SK-MEL-5 (cell line): Measurements from ENCODE around the gene CFAP61. TPM values are rescaled to one million over a fixed set of nuclear protein-coding genes. Genes with fewer than 3 reads are reported as not detected.

Source experiments
- DNase-seq: peaks from one replicate; pipeline ENCODE4 v3.0.0-alpha.2; 2016; ENCODE audit warnings: low read depth, low spot score
- in situ Hi-C: cut with HindIII; loops from 2 replicates; pipeline ENCODE4 v1.10.0; 2016; ENCODE audit warnings: low sequenced_read_pairs, high pct_unique_total_duplicates, low pct_unique_long_range_greater_than_20kb
- total RNA-seq: library from RNA; depleted of rRNA; stranded (reverse); fragments of >200 nt; shearing (Covaris generic); gene quantifications from 2 replicates; pipeline ENCODE4 v1.2.3, GENCODE V29; 2014

Gene CFAP61
- total RNA-seq, 1 experiment from 2014 or later, result 39.3 TPM

DNA sequence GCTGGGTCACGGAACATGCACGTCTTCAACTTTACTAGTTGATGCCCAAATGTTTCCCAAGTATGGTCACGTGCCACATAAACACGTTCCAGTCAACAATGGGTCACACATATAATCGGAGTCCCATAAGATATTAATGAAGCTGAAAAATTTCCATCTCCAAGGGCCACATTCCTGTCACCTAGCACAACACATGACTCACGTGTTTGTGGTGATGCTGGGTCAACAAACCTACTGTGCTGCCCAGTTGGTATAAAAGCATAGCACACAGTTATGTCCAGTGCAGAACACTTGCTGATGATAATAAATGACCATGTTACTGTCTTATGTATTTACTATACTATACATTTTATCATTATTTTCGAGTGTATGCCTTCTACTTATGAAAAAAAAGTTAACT, 247.6 kb downstream of the CFAP61 start:
- DNase-seq, result no peak
- in situ Hi-C loops, result no loop called here

DNA sequence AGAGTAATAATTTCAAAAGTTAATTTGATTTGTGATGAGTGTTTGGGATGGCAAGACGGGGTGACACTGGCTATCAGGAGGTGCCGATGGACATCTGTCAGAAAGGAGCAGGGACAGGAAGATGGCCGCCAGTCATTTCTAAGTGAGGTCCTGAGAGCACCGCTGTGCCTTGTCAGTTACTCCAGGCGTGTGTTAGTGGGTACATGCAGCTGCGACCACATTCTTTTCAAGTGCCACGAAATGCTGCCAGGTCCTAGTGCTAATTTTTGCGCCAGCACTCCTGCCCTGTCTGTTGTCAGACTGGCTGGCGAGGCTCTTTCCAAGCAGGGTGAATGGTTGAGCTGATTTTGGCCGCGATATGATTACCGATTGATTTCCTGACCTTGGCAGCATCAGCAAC, 251.0 kb downstream of the CFAP61 start:
- no peak for DNase-seq
- in situ Hi-C loops, result no loop called here

DNA sequence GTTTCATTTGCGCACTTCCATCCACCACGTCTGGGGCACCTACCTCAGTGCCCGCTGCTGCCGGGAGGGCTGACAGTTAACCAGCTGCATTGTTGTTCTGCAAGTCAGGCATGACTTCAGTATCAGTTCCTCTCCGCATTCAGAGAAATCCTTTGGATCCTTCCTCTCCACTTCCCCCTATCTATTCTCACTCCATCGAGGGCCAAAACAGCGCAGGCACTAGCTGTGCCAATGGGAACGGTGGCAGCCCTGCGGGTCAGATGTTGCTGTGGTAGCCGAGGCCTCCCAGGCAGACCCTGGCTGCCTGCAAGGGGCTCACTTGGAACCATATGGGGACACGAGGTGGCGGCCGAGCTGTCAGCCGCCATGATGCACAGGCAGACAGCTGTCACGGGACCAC, 251.4 kb downstream of the CFAP61 start:
- no peak for DNase-seq
- in situ Hi-C loops, result no loop called here

DNA sequence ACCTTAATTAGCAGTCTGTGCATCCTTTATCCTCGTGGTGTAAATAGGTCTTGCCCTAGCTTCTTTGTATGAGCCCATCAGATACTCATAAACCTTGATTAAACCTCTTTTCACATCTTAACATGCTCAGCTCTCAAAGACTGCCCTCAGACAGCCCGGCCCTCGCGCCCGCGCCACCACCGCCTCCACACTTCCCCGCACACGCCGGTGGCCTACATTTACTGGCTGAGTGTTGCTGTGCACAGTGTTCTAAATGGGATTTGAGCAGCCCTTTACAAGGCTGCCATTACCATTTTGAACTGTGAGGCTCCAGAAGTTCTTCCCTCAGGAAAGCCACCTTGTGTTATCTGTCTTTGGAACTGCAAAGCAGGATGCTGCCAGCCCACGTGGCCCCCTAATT, 252.6 kb downstream of the CFAP61 start:
- in situ Hi-C loops, result no loop called here
- no peak for DNase-seq

DNA sequence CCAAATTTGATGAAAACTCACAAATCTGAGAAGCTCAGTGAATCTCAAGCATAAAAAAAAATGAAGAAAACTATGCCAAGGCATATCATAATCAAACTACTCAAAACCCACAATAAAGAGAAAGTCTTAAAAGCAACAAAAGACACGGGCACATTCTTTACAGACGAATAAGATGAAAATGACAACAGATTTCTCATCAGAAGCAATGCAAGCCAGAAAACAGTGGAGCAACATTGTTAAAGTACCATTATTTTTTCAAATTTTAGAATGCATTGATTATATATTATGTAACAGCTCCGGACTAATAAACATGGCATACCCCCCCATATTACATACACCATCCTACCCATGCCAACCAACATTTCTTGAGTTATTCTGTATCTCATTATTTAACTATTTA, 260.2 kb downstream of the CFAP61 start:
- no peak for DNase-seq
- in situ Hi-C loops, result no loop called here

DNA sequence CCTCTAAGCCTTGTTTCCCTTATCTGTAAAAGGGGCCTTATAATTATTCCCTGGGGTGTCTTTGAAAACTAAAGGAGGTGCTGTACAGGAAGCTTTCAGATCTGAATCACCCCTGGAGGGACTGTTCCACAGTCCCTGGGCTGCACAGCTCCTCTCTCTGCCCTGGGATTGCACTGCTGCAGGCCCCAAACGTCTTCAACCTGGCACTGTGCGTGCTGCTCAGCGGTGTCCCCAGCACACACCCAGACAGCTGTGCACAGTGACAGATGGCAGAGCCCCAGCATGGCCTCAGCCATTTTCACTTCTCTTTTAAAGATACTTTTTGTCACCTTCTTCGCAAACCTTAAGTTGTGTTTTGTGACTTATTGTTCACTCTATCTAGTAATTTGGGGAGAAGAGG, 264.9 kb downstream of the CFAP61 start:
- no peak for DNase-seq
- in situ Hi-C loops, result no loop called here

DNA sequence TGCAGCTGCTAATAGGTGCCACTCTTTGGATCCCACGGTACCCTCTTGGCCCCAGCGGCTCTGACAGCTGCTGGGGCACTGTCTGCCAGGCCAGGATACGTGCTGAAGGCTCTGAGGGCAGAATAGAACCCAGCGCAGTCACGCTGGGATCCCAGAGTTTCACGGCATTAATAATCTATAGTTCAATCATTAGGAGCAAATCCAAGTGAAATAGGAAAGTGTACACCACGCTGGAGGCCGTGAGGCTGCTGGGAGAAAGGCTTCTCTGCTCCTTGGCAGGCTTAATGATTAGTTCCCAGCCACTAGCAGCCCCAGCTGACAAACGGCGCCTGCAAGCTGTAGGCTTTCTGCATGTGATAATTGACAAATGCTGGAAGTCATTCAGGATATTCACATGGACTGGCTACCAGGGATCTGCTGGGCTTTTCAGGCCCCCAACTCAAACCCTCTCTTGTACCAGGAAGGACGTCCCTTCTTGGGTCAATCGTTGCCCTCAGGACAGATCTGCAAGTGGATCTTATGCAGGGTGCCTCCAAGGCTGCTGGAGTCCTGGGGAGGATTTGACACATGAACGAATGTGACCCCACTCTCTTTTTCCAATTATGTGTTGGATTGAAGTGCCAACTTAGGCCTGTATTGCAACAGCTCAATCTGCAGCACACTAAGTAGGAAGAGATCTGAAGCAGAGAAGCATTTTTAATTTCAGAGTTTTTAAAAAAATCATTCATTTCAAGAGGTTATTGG, 265.5 kb downstream of the CFAP61 start:
- DNase-seq, result no peak
- in situ Hi-C loops, result no loop called here

DNA sequence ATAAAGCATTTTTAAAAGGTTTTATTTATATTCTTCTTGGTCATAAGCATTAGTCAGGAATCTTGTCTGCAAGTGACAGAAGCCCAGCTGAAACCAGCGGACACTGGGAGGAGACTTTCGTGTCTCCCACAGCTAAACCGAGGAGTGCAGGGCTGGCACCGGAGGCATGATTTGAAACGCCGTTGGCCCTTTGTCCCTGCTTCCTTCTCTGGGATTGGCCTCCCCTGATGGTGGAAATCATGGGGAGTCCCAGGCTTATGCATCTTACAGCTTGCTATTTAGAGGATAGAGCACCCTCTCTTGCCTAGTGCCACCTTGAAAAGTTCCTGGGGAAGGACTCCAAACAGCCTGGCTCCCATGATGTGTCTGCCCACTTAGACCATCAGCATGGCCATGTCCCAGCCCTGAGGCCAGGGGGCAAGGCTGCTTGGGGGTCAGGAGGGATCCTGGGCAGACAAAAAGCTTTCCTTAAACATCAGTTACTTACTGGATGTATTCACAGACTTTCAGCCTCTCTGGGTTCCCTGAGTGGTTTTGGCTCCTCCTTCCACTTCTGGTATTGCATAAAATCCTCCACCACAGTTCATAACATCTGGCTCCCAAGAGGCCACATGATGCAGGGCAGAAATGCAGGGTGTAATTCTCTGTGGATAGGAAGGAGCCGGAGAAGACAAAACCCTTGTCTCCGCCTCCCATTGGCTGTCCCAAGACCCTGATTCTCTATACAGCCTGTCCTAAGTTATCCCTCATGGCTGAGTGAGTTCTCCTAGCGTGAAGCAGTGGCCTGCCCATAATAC, 266.2 kb downstream of the CFAP61 start:
- no peak for DNase-seq
- in situ Hi-C loops, result no loop called here

DNA sequence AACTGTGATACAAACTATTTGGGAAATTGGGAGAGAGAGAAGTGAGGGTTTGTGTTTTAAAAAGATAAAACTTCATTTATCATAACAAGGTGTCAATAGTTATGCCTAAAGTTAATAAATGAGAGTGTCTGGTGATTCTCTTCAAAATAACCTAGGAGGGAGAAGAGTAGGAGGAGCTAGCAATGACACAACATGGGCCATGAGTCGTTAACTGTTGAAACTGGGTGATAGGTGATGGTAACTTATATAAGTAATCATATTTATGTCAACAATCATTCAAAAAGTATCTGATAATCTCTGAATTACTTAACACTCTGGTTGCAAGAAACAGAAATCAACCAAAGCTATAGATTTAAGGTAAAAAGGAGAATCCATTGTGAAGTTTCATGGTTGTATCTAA, 268.8 kb downstream of the CFAP61 start:
- DNase-seq, result no peak
- in situ Hi-C loops, result no loop called here

DNA sequence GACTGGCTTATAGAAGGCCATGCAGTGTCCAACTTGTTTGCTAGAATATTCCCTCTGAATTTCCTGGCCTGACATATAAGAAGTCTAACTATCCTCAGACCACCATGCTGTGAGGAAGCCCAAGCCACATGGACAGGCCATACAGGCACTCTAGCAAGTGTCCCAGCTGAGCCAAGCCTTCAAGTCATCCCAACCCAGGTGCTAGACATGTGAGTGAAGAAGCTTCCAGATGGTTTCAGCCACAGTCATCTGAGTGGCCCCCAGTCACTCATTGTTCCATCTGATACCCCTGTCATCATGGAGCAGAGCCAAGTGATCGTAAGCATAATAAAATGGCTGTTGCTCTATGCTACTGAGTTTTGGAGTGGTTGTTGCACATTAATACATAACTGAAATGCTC, 269.6 kb downstream of the CFAP61 start:
- in situ Hi-C loops, result no loop called here
- DNase-seq, result no peak

DNA sequence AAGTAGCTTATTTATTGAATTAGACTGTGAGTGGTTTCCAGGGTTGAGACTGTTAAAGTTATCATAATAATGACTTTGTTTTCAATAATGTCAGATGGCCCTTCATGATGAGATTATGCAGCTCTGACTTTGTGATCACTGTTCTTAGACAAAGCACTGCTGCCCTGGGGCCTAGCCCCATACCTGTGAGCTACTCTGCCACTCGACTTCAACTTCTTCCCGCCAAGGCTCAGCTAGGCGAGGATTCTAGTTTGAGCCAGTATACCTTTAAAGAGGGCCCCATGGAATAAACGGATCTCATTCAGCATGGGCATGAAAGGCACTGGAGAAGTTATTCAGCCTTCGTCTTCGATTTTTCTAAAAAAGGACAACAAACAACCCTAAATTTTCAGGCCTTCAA, 270.6 kb downstream of the CFAP61 start:
- in situ Hi-C loops, result no loop called here
- DNase-seq, result no peak

DNA sequence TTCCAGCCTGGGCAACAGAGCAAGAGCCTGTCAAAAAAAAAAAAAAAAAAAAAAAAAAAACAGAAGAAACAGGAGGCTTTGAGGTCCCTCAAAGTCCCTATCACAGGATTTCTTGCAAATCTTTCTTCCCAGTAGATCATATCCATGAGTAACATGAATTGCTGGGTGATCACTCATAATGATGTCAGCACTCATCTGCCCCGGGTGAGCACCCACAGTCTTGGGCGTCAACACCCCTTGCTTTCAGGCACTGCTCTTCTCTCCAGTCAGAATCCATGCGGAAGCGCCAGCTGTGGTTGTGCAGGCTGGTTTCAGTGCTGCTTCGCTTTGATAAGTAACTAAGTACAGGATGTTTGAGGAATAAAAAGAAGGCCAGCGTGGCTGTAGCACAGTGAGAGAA, 275.4 kb downstream of the CFAP61 start:
- in situ Hi-C loops, result no loop called here
- DNase-seq, result no peak

DNA sequence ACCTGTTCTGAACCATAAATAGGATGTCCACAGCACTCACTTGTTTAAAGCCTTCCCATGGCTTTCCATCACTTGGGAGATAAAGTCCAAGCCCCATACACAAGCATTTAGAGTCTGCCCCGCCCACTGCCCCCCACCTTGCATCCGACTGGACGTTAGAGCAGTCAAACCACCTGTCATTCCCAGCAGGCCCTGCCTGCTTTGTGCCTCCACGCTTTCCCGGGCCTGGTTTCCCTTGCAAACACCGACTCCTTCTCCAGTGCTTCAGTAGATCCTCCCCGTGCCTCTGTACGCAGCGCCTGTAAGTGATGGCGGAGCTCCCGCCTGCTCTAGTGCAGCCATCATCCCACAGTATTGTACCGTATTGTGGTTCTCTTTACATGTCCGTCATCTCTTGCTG, 277.2 kb downstream of the CFAP61 start:
- DNase-seq, result no peak
- in situ Hi-C loops, result no loop called here

DNA sequence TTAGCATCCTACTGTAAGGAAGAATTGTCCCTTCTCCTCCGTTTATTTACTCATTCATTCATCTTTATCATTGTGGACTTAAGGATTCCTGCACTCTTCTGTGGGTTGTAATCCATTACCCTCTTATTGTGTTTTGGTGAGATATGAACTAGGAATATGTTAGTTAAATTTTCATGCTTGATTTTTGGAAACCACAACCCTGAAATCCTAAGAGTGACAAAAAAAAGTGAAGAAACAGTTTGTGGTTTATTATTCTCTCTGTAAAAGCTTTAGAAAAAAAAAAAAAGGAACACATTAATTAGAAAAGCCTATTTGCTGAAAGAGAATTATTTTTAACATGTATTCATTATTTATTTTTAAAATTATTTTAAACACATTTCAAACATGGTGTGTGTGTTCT, 278.8 kb downstream of the CFAP61 start:
- in situ Hi-C loops, result no loop called here

DNA sequence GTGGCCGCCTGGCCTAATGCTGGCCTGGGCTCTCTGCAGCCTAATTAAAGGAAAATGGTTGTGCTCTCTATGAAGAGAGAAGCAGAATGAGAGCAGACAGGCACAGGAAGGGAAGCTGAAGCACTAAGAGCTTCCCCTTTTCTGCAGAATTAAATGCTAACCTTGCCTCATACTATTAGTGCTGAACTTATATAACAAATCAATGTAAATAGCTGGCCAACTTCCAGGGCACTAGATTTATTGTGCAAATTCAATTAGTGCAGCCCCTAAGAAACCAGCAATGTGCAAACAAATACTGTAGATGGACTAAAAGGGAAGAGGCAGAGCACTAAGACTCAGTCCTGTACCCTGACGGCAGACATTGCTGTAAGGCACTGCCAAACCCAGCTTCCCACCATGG, 279.5 kb downstream of the CFAP61 start:
- DNase-seq, result no peak
- in situ Hi-C loops, result no loop called here

More for the DNA sequence above, 278.8 kb downstream of the CFAP61 start:
- no peak for DNase-seq

DNA sequence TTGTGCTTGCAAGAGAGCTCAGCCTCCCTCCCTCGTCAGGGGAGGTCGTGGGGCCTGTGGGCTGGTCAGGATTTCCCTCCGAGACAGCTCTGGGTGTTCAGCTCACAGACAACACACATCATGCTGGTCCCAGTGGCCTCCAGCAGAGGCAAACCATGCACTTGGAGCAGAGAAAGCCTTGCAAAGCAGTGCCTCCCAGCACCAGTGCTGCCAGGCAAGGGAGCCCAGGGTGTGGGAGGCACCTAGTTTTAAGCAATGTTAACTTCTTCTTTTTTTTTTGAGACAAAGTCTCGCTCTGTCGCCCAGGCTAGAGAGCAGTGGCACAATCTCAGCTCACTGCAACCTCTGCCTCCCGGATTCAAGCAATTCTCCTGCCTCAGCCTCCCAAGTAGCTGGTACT, 281.5 kb downstream of the CFAP61 start:
- in situ Hi-C loops, result no loop called here
- DNase-seq, result no peak

DNA sequence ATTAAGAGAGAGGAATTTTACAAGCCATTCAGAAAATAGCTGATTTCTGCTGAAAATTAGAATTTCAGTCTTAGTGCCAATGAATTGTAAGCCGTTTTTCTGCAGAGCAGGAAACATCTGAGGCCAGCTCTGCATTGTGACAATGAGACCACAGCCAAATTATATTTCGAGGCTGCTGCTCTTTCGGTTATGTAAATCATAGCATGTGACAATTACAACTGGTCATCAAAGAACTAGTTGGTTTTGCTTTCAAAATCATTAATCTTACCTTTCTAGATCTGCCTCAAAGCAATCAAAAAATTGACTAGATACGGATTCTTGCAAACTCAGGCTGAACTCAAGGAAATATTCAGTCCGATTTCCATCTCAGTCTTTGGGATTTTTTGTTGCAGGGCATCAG, 282.2 kb downstream of the CFAP61 start:
- in situ Hi-C loops, result no loop called here
- DNase-seq, result no peak

DNA sequence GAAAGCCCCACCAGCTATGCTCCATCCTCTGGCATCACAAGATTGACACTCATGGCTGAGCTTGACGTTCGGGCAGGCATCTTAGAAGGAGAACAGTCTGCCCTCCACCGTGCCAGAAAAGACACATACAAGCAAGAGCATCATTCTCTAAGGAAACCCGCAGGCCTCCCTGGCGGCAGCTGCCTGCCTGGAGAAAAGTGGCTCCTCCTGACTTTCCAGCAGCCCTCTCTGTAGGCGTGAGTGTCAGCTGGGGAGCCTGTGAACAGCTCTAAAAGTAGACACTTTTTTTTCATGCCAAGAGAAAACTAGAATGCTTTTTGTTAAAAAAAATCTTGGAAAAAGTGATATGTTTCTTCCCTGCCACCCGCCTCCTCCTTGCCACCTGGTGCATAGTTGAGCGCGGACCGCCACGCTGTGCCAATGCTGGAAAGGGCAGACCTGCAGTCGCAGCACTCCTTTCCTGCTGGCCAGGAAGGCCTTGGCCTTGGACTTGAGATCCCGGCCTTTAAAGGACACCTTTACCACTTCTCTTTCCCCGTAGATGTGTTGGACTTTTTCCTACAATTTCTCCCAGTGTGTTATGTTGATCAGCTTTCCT, 285.9 kb downstream of the CFAP61 start:
- in situ Hi-C loops, result no loop called here
- DNase-seq, result no peak

DNA sequence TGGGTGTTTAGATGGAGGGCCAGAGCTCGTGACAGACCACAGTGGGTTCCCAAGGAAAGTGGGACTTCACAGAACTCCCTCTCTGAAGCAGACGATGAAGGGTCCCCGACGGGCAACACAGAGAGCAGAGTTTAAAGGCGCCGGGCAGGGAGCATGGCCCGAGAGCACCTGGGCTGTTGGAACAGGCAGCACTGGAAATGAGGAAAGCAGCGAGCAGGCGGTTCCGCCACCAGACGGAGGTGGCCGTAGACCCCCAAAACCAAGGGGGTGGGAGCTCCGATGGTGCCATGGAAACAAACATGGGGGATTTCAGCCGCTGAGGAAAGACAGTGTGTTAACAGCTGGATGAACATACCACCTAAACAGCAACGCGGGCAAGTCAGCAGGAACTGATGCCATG, 288.1 kb downstream of the CFAP61 start:
- in situ Hi-C loops, result no loop called here
- no peak for DNase-seq
